ENCODE results near the gene PLXNA4.

Gene PLXNA4

DNA sequence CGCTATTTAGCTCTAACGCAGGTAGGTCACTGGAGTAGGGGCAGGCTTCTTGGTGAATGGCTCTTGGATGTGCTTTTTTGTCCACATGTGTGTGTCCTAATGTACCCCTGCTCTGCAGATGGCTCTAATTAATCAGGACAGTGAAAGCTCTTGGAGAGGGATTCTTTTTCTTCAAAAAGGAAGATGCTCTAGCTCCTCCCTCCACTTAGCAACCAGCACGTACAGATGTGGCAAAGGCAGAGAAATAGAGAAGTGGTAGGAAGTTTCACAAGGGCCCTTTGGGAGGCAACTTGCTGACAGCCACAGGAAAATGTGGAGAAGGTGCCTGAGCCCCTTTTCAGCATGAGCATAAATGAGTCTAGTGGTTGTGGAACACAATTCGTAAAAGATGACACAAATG, 221.7 kb downstream of the PLXNA4 start:
- DNase-seq (ENCODE audit: low spot score): no peak

DNA sequence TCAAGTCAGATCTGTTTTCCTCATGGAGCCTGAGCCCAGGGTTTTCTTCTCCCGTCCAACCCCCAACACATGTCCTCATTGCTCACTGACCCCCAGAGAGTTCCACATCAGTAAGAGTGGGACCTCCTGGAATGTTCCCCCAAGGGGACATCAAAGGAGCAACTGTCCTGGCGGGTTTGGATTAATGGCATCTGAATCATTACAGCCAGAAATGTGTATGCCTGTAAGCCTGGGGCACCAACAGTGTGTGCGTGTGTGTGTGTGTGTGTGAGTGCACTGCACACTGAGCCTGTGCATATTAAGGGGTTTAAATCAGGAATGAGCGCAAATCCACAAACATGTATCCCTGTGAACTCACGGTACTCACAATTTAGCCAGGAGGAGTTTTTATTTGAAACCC, 222.3 kb downstream of the PLXNA4 start:
- no peak for DNase-seq (ENCODE audit: low spot score)

DNA sequence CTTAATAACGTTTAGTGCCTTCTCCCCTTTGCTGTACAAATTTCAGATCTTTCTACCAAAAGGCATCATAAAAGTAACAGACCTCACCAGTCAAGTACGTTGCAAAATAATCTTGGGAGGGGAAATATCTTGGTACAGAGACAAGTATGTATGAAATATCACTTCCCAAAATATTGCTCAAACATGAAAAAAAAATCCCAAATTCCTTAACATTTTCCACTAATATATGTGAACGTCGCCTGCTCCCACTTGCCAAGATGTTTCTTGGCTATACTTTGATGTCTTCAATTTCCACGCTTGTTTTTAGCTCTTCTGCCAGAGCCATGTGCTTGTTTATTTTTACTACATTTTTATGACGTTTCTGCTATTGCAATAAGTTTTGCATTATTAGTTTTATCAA, 223.5 kb downstream of the PLXNA4 start:
- DNase-seq (ENCODE audit: low spot score): no peak

DNA sequence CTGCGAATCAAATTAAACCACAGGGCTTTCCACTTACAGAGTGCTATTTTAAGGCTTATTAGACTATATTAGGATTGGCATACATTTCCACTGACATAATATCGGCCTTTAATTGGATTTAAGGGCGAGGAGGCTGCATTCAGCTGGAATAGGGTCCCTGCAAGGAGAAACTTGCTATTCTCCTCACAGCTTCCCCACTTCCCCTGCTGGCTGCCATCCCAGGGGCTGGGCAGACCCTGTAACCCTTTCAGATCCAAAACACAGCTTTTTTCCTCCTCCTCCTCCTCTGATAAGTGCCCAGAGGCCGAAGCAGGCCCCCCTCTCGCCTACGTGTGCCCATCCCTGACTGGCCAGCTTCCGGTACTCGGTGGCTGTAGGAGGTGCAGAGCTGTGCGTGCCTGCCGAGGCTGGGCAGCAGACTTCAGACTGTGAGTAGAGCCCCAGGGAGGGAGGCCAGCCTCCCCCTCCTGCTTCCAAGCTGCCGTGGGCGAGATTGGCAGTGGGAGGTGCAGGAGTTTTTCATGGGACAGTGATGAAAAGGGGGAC, 224.2 kb downstream of the PLXNA4 start:
- DNase-seq (ENCODE audit: low spot score): no peak

DNA sequence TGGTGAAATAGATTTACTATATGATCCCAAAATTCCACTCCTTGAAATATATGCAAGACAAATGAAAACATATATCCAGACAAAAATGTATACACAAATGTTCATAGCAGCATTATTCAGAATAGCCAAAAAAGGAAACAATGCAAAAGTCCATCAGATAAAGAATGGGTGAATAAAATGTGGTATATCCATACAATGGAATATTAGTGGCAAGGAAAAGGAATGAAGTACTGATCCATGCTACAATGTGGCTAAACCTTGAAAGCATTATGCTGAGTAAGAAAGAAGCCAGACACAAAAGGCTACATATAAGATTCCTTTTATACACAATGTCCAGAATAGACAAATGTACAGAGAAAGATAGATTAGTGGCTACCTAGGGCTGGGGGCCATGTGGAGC, 225.5 kb downstream of the PLXNA4 start:
- no peak for DNase-seq (ENCODE audit: low spot score)

DNA sequence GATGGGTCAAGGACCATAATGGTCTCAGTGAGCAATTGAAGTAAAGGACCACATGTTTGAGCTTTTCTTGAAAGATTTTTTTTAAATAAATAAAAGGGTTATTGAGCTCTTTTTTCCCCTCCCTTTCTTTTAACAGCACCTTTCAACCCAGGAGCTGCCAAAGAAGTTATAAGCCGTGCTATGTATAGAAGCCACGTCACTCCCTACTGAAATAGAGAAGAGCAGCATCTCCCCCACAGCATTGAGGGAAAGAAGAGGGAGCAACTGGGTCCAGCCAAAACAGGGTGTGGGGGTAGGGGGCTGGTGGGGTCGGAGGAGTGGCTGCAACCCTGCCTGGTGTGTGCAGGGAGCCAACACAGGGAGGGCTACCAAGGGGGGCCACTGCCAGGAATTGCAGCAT, 227.2 kb downstream of the PLXNA4 start:
- no peak for DNase-seq (ENCODE audit: low spot score)

DNA sequence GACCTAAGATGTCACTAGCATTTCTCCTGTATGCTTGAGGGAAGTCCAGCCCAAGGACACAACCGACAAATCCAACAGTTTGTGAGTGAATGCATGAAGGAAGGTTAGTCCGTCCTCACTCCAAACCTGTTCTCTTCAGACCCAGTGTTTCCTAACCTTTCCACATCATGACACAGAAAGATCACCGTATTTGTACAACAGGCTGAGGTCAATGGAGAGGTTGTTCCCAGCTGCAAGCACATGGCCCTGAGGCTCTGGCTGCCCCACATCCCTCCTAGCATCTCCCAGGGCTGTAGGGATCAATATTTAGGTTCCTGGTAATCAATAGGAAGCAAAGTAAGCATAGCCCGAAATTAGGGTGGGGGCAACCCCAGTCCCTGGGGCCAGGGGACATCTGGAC, 227.9 kb downstream of the PLXNA4 start:
- no peak for DNase-seq (ENCODE audit: low spot score)

DNA sequence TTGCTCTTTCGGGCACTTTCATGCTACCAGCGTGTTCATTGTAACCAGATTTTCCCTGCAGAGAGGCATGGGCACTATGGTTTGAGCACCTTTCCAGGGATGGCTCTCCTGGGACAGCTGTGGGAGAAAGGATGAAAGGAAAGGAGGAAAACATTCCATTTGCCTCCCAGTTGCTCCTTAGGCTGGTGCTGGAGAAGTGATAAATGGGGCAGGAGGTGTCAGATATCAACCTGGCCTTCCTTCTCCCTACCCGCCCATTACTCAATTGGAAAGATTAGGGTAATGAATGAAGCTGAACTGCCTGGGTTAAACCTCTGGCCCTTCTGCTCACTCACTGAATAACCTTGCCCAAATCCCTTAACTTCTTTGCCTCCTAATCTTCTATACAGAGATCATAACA, 228.4 kb downstream of the PLXNA4 start:
- no peak for DNase-seq (ENCODE audit: low spot score)

DNA sequence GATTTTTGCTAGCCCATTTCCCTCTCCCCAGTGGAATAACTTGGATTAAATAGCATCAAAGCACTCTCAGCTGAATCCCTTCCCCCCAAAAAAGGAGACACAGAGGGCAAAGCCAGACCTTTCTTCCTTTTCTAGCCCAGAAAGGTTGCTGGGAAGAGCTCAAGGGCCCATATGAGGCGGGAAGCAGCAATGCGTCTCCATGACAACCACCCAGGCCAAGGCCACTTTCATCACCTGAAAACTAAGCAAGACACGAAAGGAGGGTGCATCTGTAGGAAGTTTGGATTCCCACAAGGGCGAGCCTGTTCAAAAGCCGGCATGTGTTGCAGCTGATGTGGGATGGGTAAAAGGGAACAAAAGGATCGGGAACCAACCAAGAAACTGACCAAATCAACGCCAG, 229.1 kb downstream of the PLXNA4 start:
- DNase-seq (ENCODE audit: low spot score): no peak

DNA sequence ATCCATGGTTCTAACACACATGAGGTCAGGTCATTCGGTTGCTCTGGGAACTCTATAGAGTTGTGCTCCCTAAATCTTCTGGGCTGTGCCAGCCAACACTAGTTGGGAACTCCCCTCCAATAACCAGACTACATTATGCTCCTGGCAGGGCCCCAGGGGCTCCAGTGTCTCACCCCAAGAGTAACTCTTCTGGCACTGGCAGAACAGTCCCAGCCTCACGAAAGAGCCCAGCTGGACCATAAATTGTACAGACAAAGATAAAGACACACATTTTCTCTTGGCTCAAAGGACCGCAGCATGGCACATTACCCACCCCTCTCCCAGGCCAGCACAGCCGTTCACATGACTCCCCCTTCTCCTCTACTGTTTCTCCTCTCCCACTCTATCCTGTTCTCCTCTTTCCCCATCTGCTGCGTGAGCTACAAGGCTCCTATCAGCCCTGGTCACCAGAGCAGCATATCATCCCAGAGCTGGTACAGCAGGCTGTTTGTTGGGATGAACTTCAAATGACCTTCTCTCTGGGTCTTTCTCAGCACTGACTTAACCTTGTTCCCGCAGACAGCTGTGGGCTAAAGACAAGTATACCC, 230.6 kb downstream of the PLXNA4 start:
- DNase-seq (ENCODE audit: low spot score): no peak

DNA sequence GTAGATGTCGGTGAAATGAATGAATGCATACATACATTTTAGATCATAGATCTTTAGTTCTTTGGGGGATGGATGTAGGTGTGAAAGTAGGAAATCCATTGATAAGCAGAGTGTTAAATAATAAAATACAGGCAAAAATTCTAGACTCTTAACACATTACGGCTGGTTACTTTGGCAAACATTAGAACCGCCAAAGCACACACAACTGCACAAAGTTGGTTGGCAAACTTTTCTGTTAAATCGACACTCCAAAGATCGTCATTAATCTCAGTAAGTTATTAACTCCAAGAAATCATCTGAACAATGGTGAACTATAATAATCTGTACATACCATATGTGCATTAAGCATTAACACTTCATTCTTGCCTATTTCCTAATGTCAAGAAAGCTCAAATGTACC, 231.2 kb downstream of the PLXNA4 start:
- no peak for DNase-seq (ENCODE audit: low spot score)

DNA sequence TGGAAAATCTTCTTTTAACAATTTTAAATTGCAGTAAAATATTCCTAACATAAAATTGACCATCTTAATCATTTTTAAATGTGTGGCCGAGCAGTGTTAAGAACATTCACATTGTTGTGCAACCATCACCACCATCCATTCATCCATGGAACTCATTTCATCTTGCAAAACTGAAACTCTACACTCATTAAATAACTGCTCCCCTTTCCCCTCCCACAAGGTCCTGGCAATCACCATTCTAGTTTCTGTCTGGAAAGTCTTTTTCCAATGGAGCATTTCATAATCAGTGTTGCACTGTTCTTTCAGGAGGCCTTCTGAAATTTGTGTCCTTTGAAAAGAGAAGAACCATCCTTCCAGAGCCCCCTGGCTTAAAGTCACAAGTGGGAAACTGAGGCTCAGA, 233.1 kb downstream of the PLXNA4 start:
- DNase-seq (ENCODE audit: low spot score): no peak

DNA sequence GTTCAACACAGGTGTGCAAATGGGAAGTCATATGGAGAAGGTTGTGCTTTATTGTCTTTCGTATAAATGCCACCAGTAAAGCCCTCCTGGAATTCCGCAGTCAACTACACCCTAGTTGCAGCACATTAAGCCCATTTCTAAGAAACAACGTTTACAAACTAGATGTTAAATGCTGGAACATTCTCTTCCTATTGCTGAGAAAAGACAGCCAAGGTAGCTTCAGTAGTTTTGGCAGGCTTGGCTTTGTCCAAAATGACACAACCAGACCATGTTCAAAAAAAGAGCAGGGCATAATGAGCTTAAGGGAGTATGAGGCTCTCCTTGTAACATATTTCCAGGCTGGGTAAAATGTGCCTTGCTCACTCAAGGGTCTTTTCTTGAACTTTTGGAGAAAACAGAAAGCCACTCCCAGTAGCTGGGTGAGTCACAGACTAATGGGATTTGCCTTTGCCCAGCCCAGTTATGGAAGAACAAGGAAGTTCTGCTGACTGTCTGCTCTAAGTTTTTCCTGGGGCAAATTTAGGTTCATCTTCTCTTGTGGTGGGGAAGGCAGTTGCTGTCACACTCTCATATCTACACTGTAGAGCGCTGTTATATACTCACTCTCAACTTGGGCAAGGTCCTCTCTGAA, 238.7 kb downstream of the PLXNA4 start:
- no peak for DNase-seq (ENCODE audit: low spot score)

DNA sequence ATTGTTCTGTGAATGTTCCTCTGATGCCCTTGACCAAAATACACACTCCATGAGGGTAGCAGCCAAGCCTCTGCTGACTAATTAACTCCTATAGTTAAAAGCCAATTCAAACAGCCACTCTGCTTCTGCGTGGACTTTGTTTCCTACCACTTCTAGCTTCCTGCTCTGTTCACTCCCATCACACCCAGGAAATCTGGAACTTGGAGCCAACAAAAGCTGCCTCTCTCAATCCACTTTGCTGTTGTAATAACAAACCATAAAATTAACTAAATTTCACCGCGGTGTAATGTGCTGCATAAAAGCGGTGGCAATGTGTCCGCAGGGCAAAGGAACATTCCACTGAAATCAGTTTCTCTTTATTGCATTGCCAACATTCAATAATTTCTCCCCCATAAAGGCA, 239.5 kb downstream of the PLXNA4 start:
- DNase-seq (ENCODE audit: low spot score): no peak

DNA sequence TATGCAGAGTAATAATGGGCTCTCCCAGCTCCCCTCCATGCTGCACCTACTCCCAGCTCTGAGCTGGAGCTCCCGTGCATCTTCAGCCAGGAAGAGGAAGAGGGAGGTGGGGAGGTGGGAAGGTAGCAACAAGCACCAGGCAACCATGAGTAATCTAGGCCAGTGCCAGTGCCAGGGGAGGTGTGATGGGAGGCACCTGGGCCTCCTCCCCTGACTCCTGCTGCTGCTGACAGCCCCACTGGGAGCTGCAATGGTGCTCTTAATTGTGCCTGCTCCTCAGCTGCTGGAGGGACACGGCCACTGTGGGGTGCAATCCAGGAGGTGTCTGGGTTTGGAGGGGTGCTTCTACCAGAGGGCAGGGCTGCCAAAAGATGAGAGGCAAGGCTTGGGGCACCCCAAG, 243.0 kb downstream of the PLXNA4 start:
- DNase-seq (ENCODE audit: low spot score): no peak

DNA sequence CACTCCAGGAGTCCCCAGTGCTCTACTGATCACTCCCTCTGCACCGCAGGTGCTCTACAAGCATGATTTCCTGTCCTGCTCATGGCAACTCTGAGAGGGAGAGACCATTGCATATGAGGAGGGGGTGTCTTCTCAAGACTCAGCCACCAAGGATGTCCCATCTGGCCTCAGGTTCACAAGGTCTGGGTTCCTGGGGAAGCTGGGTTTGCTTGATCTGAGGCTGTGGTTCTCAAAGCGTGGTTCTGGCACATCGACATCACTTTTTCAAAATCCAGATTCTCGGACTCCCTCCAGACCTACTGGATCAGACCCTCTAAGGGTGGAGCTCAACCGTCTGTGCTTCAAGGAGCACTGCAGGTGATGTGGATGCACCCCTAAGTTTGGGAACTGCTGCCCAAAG, 247.5 kb downstream of the PLXNA4 start:
- DNase-seq (ENCODE audit: low spot score): no peak

DNA sequence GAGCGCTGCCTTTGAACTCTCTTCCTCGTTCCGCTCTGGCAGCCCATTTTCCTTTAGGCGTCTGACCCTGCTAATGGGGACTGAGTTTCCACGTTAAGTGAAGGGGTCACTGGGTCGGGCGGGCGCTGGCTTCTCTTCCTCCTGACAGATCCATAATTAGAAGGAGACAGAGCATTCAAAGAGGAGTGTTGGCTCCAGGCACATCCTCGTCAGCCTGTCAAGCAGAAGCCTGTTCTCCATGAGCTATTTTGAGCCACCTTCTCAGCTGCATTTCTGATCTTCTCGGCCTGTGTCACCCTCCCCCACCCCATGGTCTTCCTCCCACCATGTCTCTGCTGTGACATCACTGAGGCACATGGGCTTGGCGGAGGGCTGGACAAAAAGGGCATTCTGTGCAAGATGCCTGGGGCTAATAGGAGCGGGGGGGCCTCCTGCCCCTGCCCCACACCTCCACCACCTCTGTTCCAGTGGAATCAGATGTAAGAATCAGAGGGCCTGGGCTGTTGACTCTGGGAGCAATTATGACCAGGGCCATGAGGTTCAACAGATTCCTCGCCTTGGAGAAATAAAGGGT, 248.1 kb downstream of the PLXNA4 start:
- DNase-seq (ENCODE audit: low spot score): no peak

DNA sequence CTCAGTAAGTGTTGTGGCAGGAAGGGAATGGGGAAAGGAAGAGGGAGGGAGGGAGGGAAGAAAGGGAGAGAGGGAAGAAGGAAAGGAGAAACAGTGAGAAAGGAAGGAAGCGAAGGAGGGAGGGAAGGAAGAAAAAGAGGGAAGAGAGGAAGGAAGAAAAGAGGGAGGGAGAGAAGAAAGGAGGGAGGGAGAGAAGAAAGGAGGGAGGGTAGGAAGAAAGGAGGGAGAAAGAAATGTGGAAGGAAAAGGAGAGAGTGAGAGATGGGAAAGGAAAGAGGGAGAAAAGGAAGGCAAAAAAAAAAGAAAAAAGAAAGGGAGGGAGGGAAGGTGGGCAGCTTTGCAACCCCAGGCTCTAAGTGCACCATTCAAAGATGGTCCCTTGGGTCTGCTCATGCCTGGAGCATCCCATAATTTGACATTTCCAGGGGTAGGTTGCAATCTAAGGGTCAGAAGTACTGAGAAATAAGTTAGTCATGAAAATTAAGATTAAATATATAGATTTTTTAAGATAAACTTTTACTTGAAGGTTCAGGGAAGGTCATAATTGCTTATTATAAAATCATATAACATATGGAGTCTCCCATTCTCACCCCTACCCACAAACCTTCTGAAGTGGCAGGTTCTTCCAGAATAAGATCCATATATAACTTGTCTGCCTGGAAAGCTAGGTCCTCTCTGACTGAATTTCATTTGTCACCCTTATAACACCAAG, 249.2 kb downstream of the PLXNA4 start:
- no peak for DNase-seq (ENCODE audit: low spot score)

DNA sequence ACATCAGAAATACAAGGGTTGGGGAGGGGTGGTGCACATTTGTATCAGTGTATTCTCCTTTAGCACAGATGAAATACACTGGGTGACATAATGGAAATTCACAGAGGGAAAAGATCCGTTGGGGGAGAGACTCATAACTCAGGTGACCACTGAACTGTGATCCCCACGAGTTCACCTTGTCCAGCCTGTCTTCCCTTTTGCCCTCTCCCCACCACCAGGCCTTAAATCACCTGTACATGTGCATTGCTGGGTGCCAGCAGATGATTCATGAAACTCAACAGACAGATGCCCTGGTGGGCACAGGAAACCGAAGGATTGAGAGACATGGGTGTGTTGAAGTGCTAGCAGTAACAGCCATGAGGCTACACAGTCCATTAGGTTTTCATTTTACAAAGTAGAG, 253.3 kb downstream of the PLXNA4 start:
- DNase-seq (ENCODE audit: low spot score): no peak

DNA sequence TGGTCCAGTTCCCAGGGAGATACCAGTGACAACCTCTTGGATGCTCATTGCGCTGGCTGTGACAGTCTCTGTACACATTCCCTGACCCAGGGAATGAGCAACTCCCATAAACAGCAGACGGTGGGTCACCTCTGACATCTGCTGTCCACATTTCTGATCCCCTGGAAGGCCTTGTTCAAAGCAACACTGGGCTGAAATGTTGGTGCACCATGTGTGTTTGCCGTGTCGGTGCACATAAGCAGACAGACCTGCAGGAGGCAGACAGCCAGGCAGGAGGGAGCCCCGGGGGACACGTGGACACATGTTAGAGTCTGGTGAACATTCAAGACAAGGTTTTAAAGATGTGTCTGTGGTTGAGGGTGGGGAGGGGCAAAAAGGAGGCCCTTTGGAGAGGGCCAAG, 254.9 kb downstream of the PLXNA4 start:
- DNase-seq (ENCODE audit: low spot score): peak; percentile 37

DNA sequence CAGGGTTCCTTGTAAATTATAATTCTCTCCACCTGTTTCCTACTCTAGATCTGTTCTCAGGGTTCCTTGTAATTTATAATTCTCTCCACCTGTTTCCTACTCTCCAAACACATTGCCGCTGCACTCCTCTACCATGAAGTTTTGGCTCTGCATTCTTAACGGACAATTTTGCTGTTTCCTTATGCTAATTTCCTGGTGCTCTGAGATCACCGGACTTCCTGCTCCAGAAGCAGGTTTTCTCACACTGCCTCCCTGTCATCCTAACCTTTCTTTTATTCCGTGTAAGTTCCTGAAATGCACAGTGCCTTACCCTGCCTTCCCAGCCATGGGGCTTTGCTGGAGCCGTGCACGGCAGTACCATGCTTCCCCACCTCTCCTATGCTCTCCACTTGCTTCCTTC, 256.8 kb downstream of the PLXNA4 start:
- DNase-seq (ENCODE audit: low spot score): no peak

DNA sequence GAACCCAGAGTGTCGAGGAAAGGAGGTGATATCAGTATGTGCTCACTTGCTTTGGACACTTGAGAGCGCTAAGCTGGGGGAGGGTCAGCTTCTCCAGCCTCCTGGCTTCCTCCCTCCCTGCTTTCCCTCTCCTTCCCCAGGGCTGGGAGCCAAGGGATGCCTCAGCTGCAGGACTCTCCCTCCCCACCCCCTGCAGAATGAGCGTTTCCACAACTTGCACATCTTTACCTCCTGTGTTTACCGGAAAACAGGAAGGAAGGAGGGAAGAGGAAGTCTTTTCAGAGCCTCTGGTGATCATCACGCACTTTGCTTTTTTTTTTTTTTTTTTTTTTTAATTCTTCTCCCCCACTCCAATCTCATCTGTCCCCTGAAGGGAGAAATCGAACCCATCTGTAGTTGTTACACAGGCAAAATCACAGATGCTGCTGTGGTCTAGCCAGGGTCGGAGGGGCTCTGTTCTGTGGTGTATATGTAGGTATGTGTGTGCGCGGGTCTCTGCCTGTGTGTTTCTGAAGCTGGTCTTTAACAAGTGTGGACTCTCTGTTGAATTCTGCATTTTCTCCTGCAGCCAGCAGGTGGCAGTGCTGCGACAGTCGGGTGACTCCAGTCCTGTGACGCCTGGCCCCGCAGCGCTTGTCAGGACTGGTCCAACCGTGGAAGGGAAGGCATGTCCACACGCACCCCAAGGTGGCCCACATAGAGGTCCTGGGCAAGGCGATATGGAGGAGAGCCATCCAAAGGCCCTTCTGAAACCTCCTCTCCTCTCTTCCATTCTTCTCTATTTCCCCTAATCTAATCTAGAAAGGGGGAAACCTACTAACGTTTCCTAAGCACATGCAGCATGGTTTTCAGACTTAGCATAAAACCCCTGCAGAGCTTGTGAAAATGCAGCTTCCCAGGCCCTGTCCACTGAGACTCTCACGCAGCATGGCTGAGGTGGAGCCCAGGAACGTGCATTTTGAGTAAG, 257.6 kb downstream of the PLXNA4 start:
- DNase-seq (ENCODE audit: low spot score): peak; percentile 82
